Left cardiac atrium (tissue), 2 donors: ENCODE measurements around the gene HTR3B. TPM values are rescaled to one million over a fixed set of nuclear protein-coding genes. Genes with fewer than 3 reads are reported as not detected.

ENCODE experiments used
- total RNA-seq, 2 donors: library from RNA; stranded (reverse); fragmentation: NEBNext Ultra II Directional; extraction: Animal tissue kit (Norgen Biotek cat#: 25700); gene quantifications; one replicate each; pipeline ENCODE4 v1.2.1, GENCODE V29; 2021
- donor health status: DM: no; HTN: yes; CAD: no; lungs with severe emphysema.
- donor health status: DM: yes; HTN: yes; CAD: no.

Gene HTR3B
- total RNA-seq, 2 donors from 2014 or later, result not detected

Other genes starting within 250 kb of the HTR3B start
- gene TMPRSS5, start 198.5 kb upstream of the HTR3B start, total RNA-seq, result 1 to 10 TPM in 1 of 2 donors, under 1 TPM in 1; 0.73 to 2.1 TPM
- 10 to 100 TPM in 1 of 2 donors, 1 to 10 TPM in 1; 9.1 to 10.6 TPM for gene ZW10, start 131.1 kb upstream of the HTR3B start, total RNA-seq
- gene CLDN25, start 125.0 kb upstream of the HTR3B start, total RNA-seq, result not detected
- 10 to 100 TPM; 72.7 to 81.6 TPM for gene USP28, start 29.2 kb upstream of the HTR3B start, total RNA-seq
- under 1 TPM in 1 of 2 donors, not detected in 1; 0.18 TPM for gene HTR3A, start 70.3 kb downstream of the HTR3B start, total RNA-seq
- gene ZBTB16, start 154.9 kb downstream of the HTR3B start, total RNA-seq, result 10 to 100 TPM; 65.2 to 79.5 TPM